ENCODE results near the gene PPM1E. TPM values are rescaled to one million over a fixed set of nuclear protein-coding genes. Genes with fewer than 3 reads are reported as not detected.
A peak's percentile ranks its signal among the peaks of the same experiment; 100 is the strongest.

Gene PPM1E
- polyA plus RNA-seq, 1 experiment = 0.02 TPM

GRCh38 chr17:58982626-58983025 is 227.0 kb downstream of the PPM1E start:
- Histone ChIP-seq H3K27me3 (ENCODE audit: control insufficient read depth, insufficient read depth, low read length) (no peaks in the 10 kb centered on the region), H3K4me3 (ENCODE audit: low read depth, low read length) (no peak overlapping the region), H3K36me3 (ENCODE audit: control insufficient read depth, insufficient read depth, low read length) (no peaks in the 10 kb centered on the region)
- no peak for TF ChIP-seq CTCF (IDR thresholded peaks at IDR 0.05; ENCODE audit: insufficient read depth, low read depth, low read length)
- POLR2A ChIA-PET = no interaction called here
- CTCF ChIA-PET = no interaction called here
- DNase-seq (ENCODE audit: low read depth) = no peak

- no peak for DNase-seq (ENCODE audit: low read depth)
- ChIA-PET POLR2A (no interaction called here), CTCF (no interaction called here)
- Histone ChIP-seq H3K36me3 (ENCODE audit: control insufficient read depth, insufficient read depth, low read length) (no peaks in the 10 kb centered on the region), H3K4me3 (ENCODE audit: low read depth, low read length) (no peak overlapping the region), H3K27me3 (ENCODE audit: control insufficient read depth, insufficient read depth, low read length) (no peaks in the 10 kb centered on the region)
- no peak for TF ChIP-seq CTCF (IDR thresholded peaks at IDR 0.05; ENCODE audit: insufficient read depth, low read depth, low read length)
Observed at GRCh38 chr17:58985367-58985766, 229.7 kb downstream of the PPM1E start.

GRCh38 chr17:58985971-58986370 is 230.3 kb downstream of the PPM1E start:
- no peaks in the 10 kb centered on the region for H3K27me3 ChIP-seq (ENCODE audit: control insufficient read depth, insufficient read depth, low read length)
- no peak for TF ChIP-seq CTCF (IDR thresholded peaks at IDR 0.05; ENCODE audit: insufficient read depth, low read depth, low read length)
- DNase-seq (ENCODE audit: low read depth) = no peak
- H3K36me3 ChIP-seq (ENCODE audit: control insufficient read depth, insufficient read depth, low read length) = no peaks in the 10 kb centered on the region
- POLR2A ChIA-PET = no interaction called here
- CTCF ChIA-PET = interaction anchor here (0.6 kb wide), 1 partner anchor 390 kb away, joined by 4 read pairs; no protein-coding TSS in a partner anchor
- H3K4me3 ChIP-seq (ENCODE audit: low read depth, low read length) = no peak overlapping the region

GRCh38 chr17:58989629-58990028 is 234.0 kb downstream of the PPM1E start:
- no peak overlapping the region for H3K4me3 ChIP-seq (ENCODE audit: low read depth, low read length)
- H3K36me3 ChIP-seq (ENCODE audit: control insufficient read depth, insufficient read depth, low read length) = no peaks in the 10 kb centered on the region
- DNase-seq (ENCODE audit: low read depth) = no peak
- H3K27me3 ChIP-seq (ENCODE audit: control insufficient read depth, insufficient read depth, low read length) = no peaks in the 10 kb centered on the region
- ChIA-PET POLR2A (no interaction called here), CTCF (interaction anchor here (0.6 to 1.3 kb wide), 3 partner anchors 16 to 378 kb away, joined by 3 to 4 read pairs (median 4); no protein-coding TSS in a partner anchor)
- TF ChIP-seq CTCF (IDR thresholded peaks at IDR 0.05; ENCODE audit: insufficient read depth, low read depth, low read length) = no peak

GRCh38 chr17:58991718-58992331 is 236.2 kb downstream of the PPM1E start:
- TF ChIP-seq CTCF (IDR thresholded peaks at IDR 0.05; ENCODE audit: insufficient read depth, low read depth, low read length) = no peak
- no peaks in the 10 kb centered on the region for H3K27me3 ChIP-seq (ENCODE audit: control insufficient read depth, insufficient read depth, low read length)
- peak; percentile 23 for DNase-seq (ENCODE audit: low read depth)
- ChIA-PET POLR2A (interaction anchor here (0.6 kb wide), 1 partner anchor 27 kb away, joined by 4 read pairs; no protein-coding TSS in a partner anchor), CTCF (interaction anchor here (1.0 to 3.5 kb wide), 2 partner anchors 13 to 473 kb away, joined by 3 to 15 read pairs; no protein-coding TSS in a partner anchor)
- no peak overlapping the region for H3K4me3 ChIP-seq (ENCODE audit: low read depth, low read length)
- no peaks in the 10 kb centered on the region for H3K36me3 ChIP-seq (ENCODE audit: control insufficient read depth, insufficient read depth, low read length)
